NCI-H510A treated with DMSO at 0.1 percent for 48 hours (cell line): Measurements from ENCODE around the gene TAS1R1.

Source experiments
- DNase-seq: peaks from one replicate; lab custom pipeline; 2025; lab: John Stamatoyannopoulos, UW

The TAS1R1 gene

DNA sequence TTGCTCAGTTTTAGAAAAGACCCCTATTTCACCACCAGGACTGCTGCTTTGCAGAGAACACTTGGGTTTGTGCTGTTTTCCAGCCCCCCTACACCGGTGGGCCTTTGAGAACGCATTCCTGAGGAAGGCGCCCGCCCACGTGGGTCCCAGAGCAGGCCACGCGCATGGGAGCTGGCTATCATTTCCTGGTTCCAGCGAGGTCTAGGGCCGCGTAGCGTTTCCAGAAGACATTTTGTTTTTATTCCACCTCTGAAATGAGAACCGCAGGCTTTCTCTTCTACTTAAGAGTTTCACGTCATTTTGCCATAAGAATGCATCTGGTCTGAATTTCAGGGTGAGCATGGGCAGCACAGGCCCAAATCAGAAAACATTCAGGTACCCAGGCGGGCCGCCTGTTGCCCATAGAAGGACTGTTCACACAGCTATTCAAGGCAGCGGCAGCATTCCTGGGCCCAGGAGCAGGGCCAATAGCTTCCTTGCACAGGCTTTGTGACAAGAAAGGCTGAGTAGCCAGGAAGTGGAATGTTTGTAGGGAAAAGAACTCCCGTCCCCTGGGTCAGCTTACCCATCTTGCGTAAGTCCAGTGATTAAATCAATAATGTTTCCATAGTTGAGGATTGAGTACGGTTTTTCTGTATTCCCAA, 48.9 kb downstream of the TAS1R1 start:
- no peak for DNase-seq

DNA sequence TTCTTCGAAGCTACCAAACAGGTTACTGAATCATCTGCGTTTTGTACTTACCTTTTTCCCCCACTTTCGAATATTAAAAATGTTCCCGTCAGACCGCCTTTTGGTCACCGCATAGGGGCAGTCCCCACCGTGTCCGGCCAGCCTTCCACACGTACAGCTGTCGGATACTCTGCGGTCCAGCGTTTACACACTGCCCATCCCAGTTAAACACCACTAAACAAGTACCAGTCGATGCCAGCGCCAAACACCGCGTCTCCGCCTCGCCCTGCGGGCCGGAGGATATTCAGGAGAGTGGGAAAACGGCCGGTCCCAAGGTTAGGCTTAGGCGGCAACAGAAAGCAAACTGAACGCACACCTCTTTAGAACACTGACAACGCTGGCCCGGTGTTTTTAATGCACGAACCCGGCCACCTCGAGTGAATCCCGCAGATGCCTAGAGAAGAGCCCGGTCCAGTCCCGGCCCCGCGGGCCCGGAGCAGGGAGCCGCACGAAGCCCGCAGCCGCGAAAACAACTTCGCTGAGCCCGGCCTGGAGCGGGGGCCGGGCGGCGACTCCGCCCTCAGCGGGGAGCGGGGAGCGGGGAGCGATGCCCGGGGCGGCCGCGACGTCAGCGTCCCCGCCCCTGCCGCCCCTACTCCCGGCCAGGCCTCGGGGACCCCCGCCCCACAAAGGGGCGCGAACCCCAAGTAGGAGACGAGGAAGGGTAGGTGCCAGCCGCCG, 57.7 kb downstream of the TAS1R1 start:
- DNase-seq, result peak; percentile 92

DNA sequence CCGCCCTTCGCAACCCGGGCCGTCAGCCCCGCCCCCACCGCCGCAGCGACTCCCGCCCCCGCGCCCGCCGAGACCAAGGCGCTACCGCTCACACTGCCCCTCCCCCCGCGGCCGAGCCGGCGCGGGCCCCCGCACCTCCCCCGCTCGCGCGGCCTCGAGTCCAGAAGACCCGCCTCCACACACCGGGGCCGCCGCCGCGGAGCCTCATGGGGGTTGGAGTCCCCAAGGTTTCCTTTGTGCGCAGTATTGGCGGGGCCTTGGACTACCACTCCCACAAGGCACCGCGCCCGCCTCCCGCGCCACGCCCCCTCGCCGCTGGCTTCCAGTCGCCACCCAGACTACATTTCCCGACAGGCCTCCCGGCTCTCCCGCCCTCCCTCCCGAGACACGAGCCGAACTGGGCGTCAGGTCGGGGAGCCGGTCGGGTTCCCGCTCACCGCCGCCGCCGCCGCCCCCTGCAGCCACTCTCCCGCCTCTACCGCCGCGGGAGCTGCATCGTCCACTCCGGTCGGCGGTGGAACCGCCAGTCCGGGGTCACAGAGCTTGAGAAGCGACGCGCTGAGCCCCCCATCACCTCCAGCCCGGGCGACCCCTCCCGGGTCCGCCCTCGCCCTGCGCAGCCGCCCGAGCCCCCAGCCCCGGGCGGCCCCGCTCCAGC, 58.4 kb downstream of the TAS1R1 start, which contains the start of gene PHF13:
Gene PHF13, plus strand, starts transcription at position 371 of the 658 bp plus-strand sequence. CDS start 336 bp downstream, outside the sequence.
- peak; percentile 99 for DNase-seq

DNA sequence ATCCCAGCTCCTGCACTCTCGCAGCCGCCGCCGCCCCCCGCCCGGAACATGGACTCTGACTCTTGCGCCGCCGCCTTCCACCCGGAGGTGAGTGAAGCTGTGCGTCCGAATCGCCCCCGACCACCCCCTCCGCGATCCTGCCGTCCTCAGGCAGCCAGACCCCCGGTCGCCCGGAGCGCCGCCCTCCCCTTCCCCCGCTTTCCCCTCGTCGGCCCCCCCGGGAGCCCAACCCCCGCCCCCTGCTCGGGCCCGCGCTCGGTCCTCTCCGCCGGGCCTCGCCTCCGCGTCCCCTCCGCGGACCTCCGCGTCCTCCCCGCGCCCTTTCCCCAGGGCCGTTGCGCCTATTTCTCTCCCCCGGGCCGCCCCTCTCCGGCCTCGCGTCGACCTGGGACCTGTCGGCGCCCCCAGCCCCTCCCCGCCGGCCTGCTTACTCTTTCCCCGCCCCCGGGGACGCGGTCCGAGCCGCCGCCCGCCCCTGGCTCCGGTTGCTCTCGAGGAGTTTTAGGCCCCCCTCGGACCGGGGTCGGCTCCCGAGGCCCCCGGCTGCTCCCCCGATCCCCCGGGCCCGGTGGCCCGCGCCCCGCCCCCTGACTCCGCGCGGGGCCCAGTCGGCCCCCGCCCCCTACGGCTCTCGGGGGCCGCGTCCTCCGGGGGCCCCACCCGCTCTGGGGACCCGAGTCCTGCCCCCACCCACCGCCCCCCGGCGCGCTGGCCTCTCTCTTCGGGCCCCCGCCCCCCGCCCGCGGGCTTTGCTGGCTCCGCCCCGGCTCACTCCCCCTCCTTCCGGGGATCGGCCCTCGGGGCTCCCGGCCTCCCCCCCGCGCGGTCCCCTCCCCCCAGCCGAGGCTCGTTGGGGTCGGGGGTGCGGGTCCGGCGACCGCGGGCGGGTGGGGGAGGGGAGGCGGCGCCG, 59.2 kb downstream of the TAS1R1 start:
- DNase-seq, result no peak

DNA sequence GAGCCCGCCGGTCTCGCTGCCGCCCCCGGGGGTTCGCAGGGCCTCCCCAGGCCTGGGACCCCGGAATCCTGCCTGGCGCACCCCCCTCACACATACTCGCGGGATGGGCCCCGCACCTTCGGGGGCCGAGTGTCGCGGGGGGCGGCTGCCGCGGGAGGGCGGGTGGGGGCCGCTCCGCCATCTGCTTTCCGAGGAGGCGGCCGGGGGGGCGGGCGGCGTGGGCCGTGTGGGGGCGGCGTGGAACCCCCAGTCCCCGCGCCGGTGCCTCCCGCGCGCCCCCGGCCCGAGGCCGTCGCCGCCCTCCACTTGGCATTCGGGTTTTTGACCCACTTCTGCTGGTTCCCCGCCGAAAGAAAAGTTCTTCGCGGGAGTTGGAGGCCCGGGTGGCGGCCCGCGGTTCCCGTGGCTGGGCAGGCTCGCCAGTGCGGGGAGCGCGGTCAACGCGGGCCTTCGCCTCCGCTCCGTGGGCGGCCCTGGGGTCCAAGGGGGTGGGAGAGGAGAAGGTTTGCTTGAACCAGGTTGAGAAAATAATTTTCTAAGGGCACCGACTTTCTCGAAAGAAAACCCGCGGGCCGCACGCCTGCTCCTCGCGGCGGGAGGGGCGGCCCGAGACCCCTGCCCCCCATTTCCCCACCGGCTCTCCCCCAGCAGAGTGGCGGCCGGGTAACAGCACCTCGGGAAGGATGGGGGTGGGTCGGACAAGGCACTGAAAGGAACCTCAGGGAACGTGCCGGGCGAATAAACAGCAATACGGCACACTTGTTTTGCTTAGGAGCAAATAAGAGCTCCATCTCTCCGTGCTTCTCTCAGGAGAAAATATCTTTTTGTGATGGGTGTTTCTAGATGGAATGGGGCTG, 60.0 kb downstream of the TAS1R1 start:
- DNase-seq, result no peak

DNA sequence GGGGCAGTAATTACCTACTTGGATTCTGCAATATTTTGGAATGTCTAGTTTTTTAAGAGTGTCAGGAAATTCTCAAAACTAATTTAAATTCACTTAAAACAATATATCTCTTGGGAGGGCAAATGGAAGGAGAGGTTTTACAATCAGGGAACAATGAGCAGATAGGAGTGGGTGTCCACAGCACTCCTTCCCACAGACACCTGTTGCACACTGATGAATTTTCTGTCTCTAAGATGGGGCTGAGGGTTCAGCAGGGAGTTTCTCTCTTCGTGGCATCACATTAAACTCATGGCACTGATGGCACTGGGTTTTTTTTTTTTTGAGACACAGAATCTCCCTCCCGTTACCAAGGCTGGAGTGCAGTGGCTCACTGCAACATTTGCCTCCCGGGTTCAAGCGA, 63.9 kb downstream of the TAS1R1 start:
- DNase-seq, result no peak

DNA sequence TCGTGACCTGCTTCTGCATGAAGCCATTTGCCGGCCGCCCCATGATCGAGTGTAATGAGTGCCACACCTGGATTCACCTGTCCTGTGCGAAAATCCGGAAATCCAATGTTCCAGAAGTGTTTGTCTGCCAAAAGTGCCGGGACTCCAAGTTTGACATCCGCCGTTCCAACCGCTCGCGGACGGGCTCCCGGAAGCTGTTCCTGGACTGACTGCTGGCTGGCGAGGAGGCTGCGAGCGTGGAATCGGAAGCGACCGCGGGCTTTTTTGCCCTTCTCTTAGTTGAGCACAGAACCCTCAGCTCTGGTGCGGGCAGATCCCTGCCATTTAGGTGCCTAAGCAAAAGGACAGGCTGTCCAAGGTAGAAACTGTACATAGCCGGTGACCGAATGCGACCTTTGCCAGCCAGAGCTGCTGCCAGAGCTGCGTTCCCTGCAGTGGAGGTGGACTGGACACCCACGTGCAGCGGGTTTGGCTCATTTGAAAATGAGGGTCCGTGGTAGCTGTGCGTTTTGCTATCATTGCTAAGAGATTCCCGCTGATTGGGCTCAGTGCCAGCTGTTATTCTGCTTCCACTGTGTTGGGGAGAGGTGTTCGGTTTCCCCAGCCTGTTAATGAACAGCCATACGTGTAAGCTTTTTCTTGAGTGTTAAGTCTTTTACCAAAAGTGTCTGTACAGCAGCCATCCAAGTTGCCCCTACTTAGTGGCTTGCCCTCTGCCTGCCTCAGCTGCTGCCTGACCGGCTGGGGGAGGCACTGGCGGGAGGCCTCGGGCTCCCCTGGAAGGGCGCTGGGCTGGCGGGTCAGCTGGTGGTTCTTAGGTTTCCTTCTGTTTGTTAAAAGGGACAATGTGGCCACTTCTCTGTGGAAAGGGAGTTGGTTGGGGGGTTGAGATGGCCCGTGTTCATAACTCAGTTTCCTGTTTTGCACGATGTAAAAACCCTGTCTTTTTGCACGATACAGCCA, 66.6 kb downstream of the TAS1R1 start:
- no peak for DNase-seq

DNA sequence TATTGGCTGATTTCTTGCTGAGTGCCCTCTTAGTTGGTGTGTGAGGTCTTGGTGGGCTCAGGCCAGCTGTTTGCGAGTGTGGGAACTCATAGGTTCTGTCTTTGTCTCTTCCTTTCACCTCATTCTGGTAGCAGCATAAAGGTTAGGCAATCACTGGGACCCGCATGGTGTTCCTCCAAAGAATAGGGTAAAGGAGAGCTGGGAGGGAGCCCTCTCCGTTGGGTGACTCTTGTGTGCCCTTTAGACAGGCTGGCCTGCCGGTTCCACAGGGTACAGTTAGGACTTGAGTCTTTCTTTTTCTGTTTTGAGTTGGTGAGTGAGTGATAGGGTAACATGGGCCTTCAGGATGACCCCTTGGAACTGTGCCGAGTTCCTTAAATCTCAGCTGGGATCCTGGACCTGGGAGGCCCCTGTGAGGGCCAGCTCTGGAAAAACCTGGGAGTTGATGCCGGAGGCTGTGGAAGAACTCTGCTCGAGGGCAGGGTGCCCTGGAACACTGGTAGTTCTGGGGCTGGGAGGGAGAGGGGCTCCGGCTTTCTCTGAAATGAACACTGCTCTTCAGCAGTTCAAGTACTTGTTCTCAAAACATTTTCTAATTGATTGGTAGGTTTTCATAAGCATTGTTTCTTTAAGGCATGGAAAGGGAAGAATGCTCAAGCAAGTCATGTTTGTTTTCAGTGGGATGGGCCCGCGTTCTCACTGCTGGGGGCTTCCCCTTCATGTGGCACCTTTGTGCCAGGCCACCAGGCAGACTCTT, 67.5 kb downstream of the TAS1R1 start:
- DNase-seq, result no peak

DNA sequence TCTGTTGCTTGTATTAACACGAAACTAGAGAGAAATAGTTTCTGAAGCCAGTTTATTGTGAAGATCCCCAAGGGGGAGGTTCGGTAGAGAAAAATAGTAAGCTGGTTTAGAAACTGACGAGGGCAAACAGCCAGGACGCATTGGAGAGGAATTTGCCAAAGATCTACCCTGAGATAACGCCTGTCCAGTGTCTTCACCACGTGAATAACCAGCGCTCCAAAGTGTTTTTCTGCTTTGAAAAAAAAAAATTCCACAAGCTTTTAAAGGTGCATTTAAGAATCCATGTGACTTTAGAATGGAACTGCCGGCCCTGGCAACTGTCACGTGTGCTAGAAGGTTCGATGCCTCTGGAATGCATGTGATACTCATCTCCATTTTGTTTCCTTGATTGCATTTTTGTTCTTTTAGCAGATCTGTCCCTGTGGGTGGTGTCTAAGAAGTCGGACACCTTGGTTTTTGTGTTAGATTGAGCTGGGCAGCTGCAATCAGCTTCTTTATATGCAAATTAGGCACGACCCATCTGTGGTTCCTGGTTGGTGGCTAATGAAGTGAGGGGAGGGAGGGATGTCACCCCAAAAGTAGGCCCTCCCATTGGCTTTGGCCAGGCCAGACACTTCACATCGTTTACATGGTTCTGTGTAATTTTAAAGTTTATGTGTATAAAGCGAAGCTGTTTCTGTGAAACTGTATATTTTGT, 68.3 kb downstream of the TAS1R1 start:
- DNase-seq, result no peak

DNA sequence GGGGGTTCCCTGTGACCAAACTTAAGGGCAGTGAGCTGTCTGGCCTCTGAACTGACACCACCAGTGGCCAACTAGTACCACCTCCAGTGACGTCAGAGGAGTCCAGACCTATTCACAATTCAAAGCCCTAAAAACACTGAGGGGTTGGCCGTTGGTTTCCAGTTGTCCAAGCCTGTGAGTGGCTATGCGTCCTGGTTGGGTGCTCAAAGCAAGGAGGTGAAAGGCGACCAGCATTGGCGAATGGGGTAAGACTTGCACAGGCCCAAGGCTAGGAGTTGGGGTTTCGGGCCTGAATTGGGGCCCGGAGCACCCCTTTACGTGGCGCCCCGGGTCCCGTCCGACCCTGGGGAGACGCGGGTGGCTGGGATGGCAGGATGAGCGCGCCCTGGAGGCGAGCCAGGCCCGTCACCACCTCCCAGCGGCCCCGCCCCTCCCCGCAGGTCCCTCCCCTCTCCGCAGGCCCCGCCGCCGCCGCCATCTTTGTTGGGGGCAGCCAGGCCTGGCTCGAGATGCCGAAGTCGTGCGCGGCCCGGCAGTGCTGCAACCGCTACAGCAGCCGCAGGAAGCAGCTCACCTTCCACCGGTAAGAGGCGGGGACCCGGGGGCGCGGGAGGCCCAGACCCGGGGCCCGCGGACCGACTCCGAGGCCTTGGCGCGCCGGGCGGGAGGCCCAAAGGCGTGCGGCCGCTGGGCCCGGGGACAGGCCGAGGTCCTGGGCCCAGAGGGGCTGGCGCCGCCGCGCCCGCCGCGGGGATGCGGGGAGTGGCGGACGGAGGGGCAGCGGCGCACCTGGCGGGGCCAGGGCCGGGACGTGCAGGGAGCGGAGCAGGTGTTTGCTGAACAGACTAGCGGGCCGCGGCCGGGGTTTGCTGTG, 69.8 kb downstream of the TAS1R1 start, which contains the start of gene THAP3:
Gene THAP3, plus strand, starts transcription at position 159 of the 874 bp plus-strand sequence. Its CDS starts 351 bp downstream, at position 510.
- DNase-seq, result peak; percentile 91

DNA sequence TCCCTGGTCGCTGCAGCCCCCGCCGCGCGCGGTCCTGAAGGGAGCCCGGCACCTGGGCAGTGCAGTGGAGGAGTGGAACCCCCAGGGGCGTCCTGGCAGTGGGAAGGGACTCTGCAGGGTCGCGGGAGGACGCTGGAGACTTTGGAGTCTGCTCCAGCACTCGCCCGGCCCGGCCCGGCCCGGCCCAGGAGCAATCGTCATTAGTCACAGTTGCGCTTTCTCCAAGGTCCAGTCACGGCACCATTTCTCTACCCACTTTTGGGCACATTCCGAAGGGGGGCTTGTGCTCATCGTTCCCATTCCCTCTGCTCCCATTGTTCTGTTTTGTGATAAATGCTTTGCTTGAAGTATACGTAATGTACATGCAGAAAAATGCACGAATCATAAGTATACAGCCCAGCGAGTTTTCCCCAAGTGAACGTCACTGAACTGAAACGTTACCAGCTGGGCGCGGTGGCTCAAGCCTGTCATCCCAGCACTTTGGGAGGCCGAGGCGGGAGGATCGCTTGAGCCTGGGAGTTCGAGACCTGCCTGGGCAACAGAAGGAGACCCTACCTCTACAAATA, 70.6 kb downstream of the TAS1R1 start:
- peak; percentile 54 for DNase-seq

DNA sequence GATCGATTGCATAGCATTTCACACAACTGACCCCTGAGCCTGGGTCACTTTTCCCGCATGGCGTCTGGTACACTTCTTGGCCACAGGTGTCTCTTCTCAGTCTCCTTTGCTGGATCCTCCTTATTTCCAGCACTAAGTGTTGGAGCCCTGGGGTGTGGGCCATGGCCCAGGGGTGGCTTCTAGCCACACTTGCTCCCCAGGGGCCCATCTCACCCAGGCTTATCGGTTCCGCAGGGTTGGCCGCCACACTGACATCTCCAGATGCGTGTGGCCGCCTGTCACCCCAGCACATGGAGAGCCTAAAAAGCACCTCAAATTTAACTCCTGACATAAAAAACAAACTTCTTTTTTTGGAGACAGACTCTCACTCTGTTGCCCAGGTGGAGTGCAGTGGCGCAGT, 71.9 kb downstream of the TAS1R1 start:
- DNase-seq, result no peak

DNA sequence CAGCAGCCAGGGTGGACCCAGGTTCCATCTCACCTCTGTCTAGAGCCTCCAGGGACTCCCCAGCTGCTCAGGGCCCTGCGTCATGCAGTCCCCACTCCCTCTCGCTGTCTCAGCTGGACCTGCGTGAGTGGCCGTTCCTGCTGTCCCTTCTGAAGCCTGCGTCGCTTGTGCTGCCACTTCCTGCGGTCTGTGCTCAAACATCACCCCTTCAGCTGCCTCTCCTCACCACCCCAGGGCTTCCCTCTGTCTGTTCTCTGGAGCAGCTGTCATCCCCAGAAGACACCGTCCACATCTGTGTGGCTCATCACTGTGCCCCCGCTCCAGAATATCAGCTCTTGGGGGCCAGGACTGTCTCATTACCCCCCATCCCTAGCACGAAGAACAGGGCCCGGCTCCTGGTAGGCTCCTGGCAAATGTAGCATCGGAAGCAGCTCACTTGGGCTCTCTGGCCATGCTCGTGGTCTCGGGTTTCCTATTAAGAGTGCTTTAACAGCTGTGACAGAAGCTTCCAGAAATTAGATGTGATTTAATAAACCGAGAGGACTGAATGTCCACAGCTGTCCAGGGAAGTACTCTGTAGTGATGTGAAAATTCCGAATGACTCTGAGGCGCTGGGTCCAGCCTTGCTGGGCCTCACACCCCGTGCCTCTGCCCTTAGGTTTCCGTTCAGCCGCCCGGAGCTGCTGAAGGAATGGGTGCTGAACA, 72.9 kb downstream of the TAS1R1 start:
- no peak for DNase-seq

DNA sequence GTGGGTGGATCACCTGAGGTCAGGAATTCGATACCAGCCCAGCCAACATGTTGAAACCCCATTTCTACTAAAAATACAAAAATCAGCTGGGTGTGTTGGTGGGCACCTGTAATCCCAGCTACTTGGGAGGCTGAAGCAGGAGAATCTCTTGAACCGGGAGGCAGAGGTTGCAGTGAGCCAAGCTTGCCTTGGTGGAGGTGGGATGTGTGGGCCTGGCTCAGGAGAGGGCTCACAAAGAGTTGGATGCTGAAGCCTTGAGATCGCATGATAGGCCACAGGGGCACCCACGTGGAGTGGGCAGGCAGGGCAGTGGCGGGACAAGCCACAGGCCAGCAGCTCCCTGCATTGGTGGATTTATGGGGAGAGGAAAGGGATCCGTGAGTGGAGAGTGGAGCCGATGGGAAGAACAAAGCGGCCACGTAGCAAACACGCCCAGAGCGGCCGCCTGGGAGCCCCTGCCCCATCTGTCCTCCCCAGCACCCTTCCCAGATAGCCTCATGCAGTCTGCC, 73.9 kb downstream of the TAS1R1 start:
- DNase-seq, result no peak
